ENCODE data around the gene APC2.
"Not testable (repeated sequence)": the region's sequence is repeated elsewhere in the genome, so short reads cannot be mapped to it uniquely, and the experiment has no call there.

The APC2 gene

GRCh38 chr19:1412995-1413800, 36.7 kb upstream of the APC2 start:
- DNase-seq (ENCODE audit: low spot score): no peak

GRCh38 chr19:1416014-1416841, 33.7 kb upstream of the APC2 start:
- no peak for DNase-seq (ENCODE audit: low spot score)

GRCh38 chr19:1417145-1417544, 32.8 kb upstream of the APC2 start:
- DNase-seq (ENCODE audit: low spot score): no peak

- no peak for DNase-seq (ENCODE audit: low spot score)
Measured at GRCh38 chr19:1417681-1418495, 32.0 kb upstream of the APC2 start.

GRCh38 chr19:1418496-1418775, 31.5 kb upstream of the APC2 start:
- DNase-seq (ENCODE audit: low spot score): no peak

- no peak for DNase-seq (ENCODE audit: low spot score)
Measured at GRCh38 chr19:1418951-1419738, 30.8 kb upstream of the APC2 start.

- DNase-seq (ENCODE audit: low spot score): not testable (repeated sequence)
Measured at GRCh38 chr19:1420085-1420484, 29.8 kb upstream of the APC2 start.

GRCh38 chr19:1420590-1420989, 29.3 kb upstream of the APC2 start:
- no peak for DNase-seq (ENCODE audit: low spot score)

GRCh38 chr19:1421218-1421957, 28.5 kb upstream of the APC2 start:
- no peak for DNase-seq (ENCODE audit: low spot score)

GRCh38 chr19:1421958-1422305, 28.0 kb upstream of the APC2 start:
- no peak for DNase-seq (ENCODE audit: low spot score)

GRCh38 chr19:1422360-1422759, 27.6 kb upstream of the APC2 start:
- DNase-seq (ENCODE audit: low spot score): no peak

- DNase-seq (ENCODE audit: low spot score): no peak
Measured at GRCh38 chr19:1422943-1423342, 27.0 kb upstream of the APC2 start.

- no peak for DNase-seq (ENCODE audit: low spot score)
Measured at GRCh38 chr19:1423436-1424191, 26.3 kb upstream of the APC2 start.

GRCh38 chr19:1424192-1424955, 25.5 kb upstream of the APC2 start:
- no peak for DNase-seq (ENCODE audit: low spot score)

GRCh38 chr19:1425102-1425837, 24.7 kb upstream of the APC2 start:
- no peak for DNase-seq (ENCODE audit: low spot score)

GRCh38 chr19:1425902-1426301, 24.0 kb upstream of the APC2 start:
- no peak for DNase-seq (ENCODE audit: low spot score)

- no peak for DNase-seq (ENCODE audit: low spot score)
Measured at GRCh38 chr19:1426736-1427135, 23.2 kb upstream of the APC2 start.

- no peak for DNase-seq (ENCODE audit: low spot score)
Measured at GRCh38 chr19:1427221-1427920, 22.6 kb upstream of the APC2 start.

All from activated CD4-positive, alpha-beta T cell treated with anti-CD3 and anti-CD28 coated beads, Interleukin-2, Interleukin-4, amounts not matched to agents 100 ng/mL and 50 ng/mL, durations not matched to agents 16 hours and 8 hours (primary cell).